Keratinocyte (primary cell): ENCODE data around the gene ACTN1. TPM values are rescaled to one million over a fixed set of nuclear protein-coding genes. Genes with fewer than 3 reads are reported as not detected.
A peak's percentile ranks its signal among the peaks of the same experiment; 100 is the strongest.

Experiments
- DNase-seq: peaks from one replicate; pipeline ENCODE4 v3.0.0-alpha.2; 2011; ENCODE audit warnings: low read depth, missing footprints, low spot score
- FAIRE-seq: peaks from 2 replicates; lab custom pipeline; 2011; peaks lifted over from hg19 to GRCh38; lab: Jason Lieb, UNC
- H2AFZ ChIP-seq: 2 replicates; pipeline ENCODE4 v1.6.0; 2012; ENCODE audit warnings: low read length, control low read depth, inconsistent platforms; ENCODE audit not compliant: control insufficient read depth
- H3K27ac ChIP-seq: 2 replicates; pipeline ENCODE4 v1.5.1; 2011; ENCODE audit warnings: low read length; ENCODE audit not compliant: control insufficient read depth, insufficient read depth
- H3K27me3 ChIP-seq: 3 replicates; pipeline ENCODE4 v1.6.0; 2011; ENCODE audit warnings: low read length; ENCODE audit not compliant: control insufficient read depth, insufficient read depth; ENCODE audit errors: extremely low read depth
- H3K36me3 ChIP-seq, 2 experiments: 2 replicates in 1 of 2; 3 replicates in 1 of 2; pipeline ENCODE4 v1.5.1; 2011; ENCODE audit warnings: low read length in 2 of 2, mild to moderate bottlenecking in 1 of 2; ENCODE audit not compliant: control insufficient read depth in 2 of 2, insufficient read depth in 2 of 2; ENCODE audit errors: extremely low read depth in 1 of 2
- H3K4me1 ChIP-seq: 3 replicates; pipeline ENCODE4 v1.5.1; 2011; ENCODE audit warnings: low read length; ENCODE audit not compliant: control insufficient read depth, insufficient read depth; ENCODE audit errors: extremely low read depth
- H3K4me2 ChIP-seq: 3 replicates; pipeline ENCODE4 v1.6.0; 2011; ENCODE audit warnings: low read depth, low read length; ENCODE audit not compliant: control insufficient read depth, insufficient read depth; ENCODE audit errors: extremely low read depth
- H3K4me3 ChIP-seq, 3 experiments: fragments of 200-600 bp in 1 of 3; sonication (generic) in 1 of 3; 2 replicates in 2 of 3; 3 replicates in 1 of 3; pipeline ENCODE4 v1.5.1; 2011 to 2016; ENCODE audit warnings: low read length in 3 of 3, mild to moderate bottlenecking in 3 of 3, control low read depth in 2 of 3, inconsistent platforms in 1 of 3, low read depth in 1 of 3, mixed read lengths in 1 of 3, mixed run types in 1 of 3, moderate library complexity in 1 of 3; ENCODE audit not compliant: control insufficient read depth in 2 of 3, insufficient read depth in 2 of 3; ENCODE audit errors: extremely low read depth in 1 of 3
- H3K79me2 ChIP-seq: 2 replicates; pipeline ENCODE4 v1.6.0; 2012; ENCODE audit warnings: low read length; ENCODE audit not compliant: control insufficient read depth, insufficient read depth
- H3K9ac ChIP-seq: 3 replicates; pipeline ENCODE4 v1.6.0; 2011; ENCODE audit warnings: low read length; ENCODE audit not compliant: control insufficient read depth, insufficient read depth; ENCODE audit errors: extremely low read depth
- H3K9me1 ChIP-seq: 3 replicates; pipeline ENCODE4 v1.6.0; 2011; ENCODE audit warnings: low read length; ENCODE audit not compliant: control insufficient read depth, insufficient read depth; ENCODE audit errors: extremely low read depth
- H3K9me3 ChIP-seq: 2 replicates; pipeline ENCODE4 v1.5.1; 2012; ENCODE audit warnings: low read depth, low read length; ENCODE audit not compliant: control insufficient read depth
- H4K20me1 ChIP-seq: 3 replicates; pipeline ENCODE4 v1.6.0; 2011; ENCODE audit warnings: low read length; ENCODE audit not compliant: control insufficient read depth, insufficient read depth; ENCODE audit errors: extremely low read depth
- CTCF ChIP-seq, 3 experiments: IDR thresholded peaks in 1 of 3; conservative IDR thresholded peaks in 1 of 3; optimal IDR thresholded peaks in 1 of 3; 2 replicates in 2 of 3; 3 replicates in 1 of 3; pipeline versions ENCODE3 to v1.5.1; 2011; ENCODE audit warnings: low read length in 3 of 3, mild to moderate bottlenecking in 3 of 3, moderate library complexity in 2 of 3, control low read depth in 1 of 3, inconsistent platforms in 1 of 3; ENCODE audit not compliant: insufficient read depth in 2 of 3; ENCODE audit errors: extremely low read depth in 1 of 3
- EZH2 ChIP-seq: IDR thresholded peaks from one replicate; pipeline ENCODE4 v1.6.1; 2012; ENCODE audit warnings: inconsistent platforms, mild to moderate bottlenecking, low read length, moderate library complexity
- dilution Hi-C: fragments of 300-500 bp; cut with MboI; formaldehyde crosslinking; loops from one replicate; pipeline ENCODE4 v1.7.0; 2020; ENCODE audit warnings: low sequenced_read_pairs; ENCODE audit not compliant: extremely low pct_ligation_motif_present
- polyA plus RNA-seq, 5 experiments: library from polyadenylated mRNA; depleted of rRNA in 3 of 5; stranded (reverse) in 3 of 5; stranded (forward) in 1 of 5; unstranded in 1 of 5; fragments of >200 nt; gene quantifications; 1 replicate in 1 of 5; 2 replicates in 3 of 5; 3 replicates in 1 of 5; pipeline versions ENCODE4 v1.2.1 to v1.2.3, GENCODE V29; 2011 to 2012; ENCODE audit warnings: missing spikeins in 2 of 5, low read depth in 1 of 5, low replicate concordance in 1 of 5

The ACTN1 gene
- polyA plus RNA-seq, 1 donor (not counting 4 experiments of a cell fraction or from before 2014, with no cell fraction given) = 558 TPM

- H4K20me1 ChIP-seq = peaks cover 12% of the 10 kb centered on the region
- dilution Hi-C loops = no loop called here
These were observed 107.7 kb downstream of the ACTN1 start for GRCh38 chr14:68871392-68871791.

GRCh38 chr14:68866991-68867533, 112.0 kb downstream of the ACTN1 start:
- DNase-seq (no peak), FAIRE-seq (peak; percentile 26)
- TF ChIP-seq EZH2 = no peak
- no peak for TF ChIP-seq CTCF (optimal IDR thresholded peaks at IDR 0.05 in 1 of 3, IDR thresholded peaks at IDR 0.05 in 1 of 3, conservative IDR thresholded peaks at IDR 0.05 in 1 of 3; ENCODE audit: extremely low read depth in 1 of 3, insufficient read depth in 2 of 3, low read length in 3 of 3)
- Histone ChIP-seq H3K9me3 (peaks cover 2% of the 10 kb centered on the region), H3K4me3 (no peak overlapping the region), H3K4me2 (no peak overlapping the region), H3K27ac (no peak overlapping the region), H3K9me1 (no peaks in the 10 kb centered on the region), H3K79me2 (no peaks in the 10 kb centered on the region), H2AFZ (no peak overlapping the region), H4K20me1 (peaks cover 3% of the 10 kb centered on the region), H3K9ac (no peak overlapping the region), H3K36me3 (peaks cover 9 to 10% of the 10 kb centered on the region in 2 experiments), H3K4me1 (no peaks in the 10 kb centered on the region), H3K27me3 (no peaks in the 10 kb centered on the region)
- dilution Hi-C loops = no loop called here

More at GRCh38 chr14:68871392-68871791, 107.7 kb downstream of the ACTN1 start:
- Histone ChIP-seq H3K9me3 (no peaks in the 10 kb centered on the region), H3K27me3 (no peaks in the 10 kb centered on the region), H3K36me3 (peaks cover 32 to 41% of the 10 kb centered on the region in 2 experiments), H2AFZ (no peak overlapping the region), H3K9ac (no peak overlapping the region), H3K9me1 (peaks cover 4% of the 10 kb centered on the region), H3K4me1 (peaks cover 4% of the 10 kb centered on the region), H3K27ac (no peak overlapping the region), H3K4me2 (no peak overlapping the region), H3K79me2 (no peaks in the 10 kb centered on the region), H3K4me3 (no peak overlapping the region)
- TF ChIP-seq EZH2 (no peak), CTCF (optimal IDR thresholded peaks at IDR 0.05 in 1 of 3, IDR thresholded peaks at IDR 0.05 in 1 of 3, conservative IDR thresholded peaks at IDR 0.05 in 1 of 3; ENCODE audit: extremely low read depth in 1 of 3, insufficient read depth in 2 of 3, low read length in 3 of 3) (no peak)
- no peak for DNase-seq
- peak; percentile 13 for FAIRE-seq
